HepG2 (cell line): ENCODE measurements around the gene PHKA2. TPM values are rescaled to one million over a fixed set of nuclear protein-coding genes. Genes with fewer than 3 reads are reported as not detected.

Experiments used
- ATAC-seq: fragments of 200-7000 bp; cut with Tn5 transposase; 3 replicates; pipeline ENCODE4 v1.9.1; 2020; ENCODE audit warnings: mild to moderate bottlenecking, moderate library complexity
- BruUV-seq: library from RNA; stranded (reverse); fragments of 400-500 nt; replicated peaks from 2 replicates; lab custom pipeline; 2021; lab: Mats Ljungman, UMichigan
- CTCF ChIA-PET: fragments of 300-600 bp; formaldehyde crosslinking; extraction: SDS; loops from one replicate; lab custom pipeline; 2021; ENCODE audit warnings: low total read pairs, inconsistent platforms, low intra/inter-chr PET ratio; lab: Yijun Ruan, JAX
- POLR2A ChIA-PET: fragments of 350-600 bp; sonication (Branson Sonifier 250); formaldehyde crosslinking; loops from one replicate; lab custom pipeline; 2020; ENCODE audit warnings: antibody characterized with exemption, inconsistent platforms; lab: Yijun Ruan, JAX
- DNase-seq: peaks from one replicate; pipeline ENCODE4 v3.0.0-alpha.2; 2015; ENCODE audit warnings: low spot score
- FAIRE-seq: peaks from 3 replicates; lab custom pipeline; 2011; peaks lifted over from hg19 to GRCh38; lab: Jason Lieb, UNC
- H2AFZ ChIP-seq: one replicate; pipeline ENCODE4 v1.6.1; 2011; ENCODE audit warnings: low read length, inconsistent platforms
- H3K27ac ChIP-seq: fragments of 300-600 bp; 3 replicates; pipeline ENCODE4 v1.8.0; 2011; ENCODE audit warnings: mixed run types, mild to moderate bottlenecking, mixed read lengths, low read length, inconsistent platforms; ENCODE audit not compliant: insufficient read depth; ENCODE audit errors: extremely low read length
- H3K27me3 ChIP-seq, 2 experiments: fragments of 200-600 bp in 1 of 2; 2 replicates in 1 of 2; 3 replicates in 1 of 2; pipeline versions ENCODE4 v1.6.0 to v1.8.0; 2011; ENCODE audit warnings: low read length in 2 of 2, mild to moderate bottlenecking in 2 of 2, moderate library complexity in 2 of 2, inconsistent platforms in 1 of 2; ENCODE audit not compliant: insufficient read depth in 2 of 2, control insufficient read depth in 1 of 2
- H3K36me3 ChIP-seq, 2 experiments: fragments of 200-600 bp in 1 of 2; replicated peaks in 1 of 2; 2 replicates in 1 of 2; 3 replicates in 1 of 2; pipeline versions ENCODE4 v1.5.1 to v1.8.0; 2011; ENCODE audit warnings: low read length in 2 of 2, inconsistent platforms in 1 of 2; ENCODE audit not compliant: insufficient read depth in 2 of 2, control insufficient read depth in 1 of 2
- H3K4me1 ChIP-seq: 2 replicates; pipeline ENCODE4 v1.5.1; 2012; ENCODE audit warnings: low read length, inconsistent platforms; ENCODE audit not compliant: insufficient read depth
- H3K4me2 ChIP-seq: 2 replicates; pipeline ENCODE4 v1.6.0; 2011; ENCODE audit warnings: low read depth, low read length, inconsistent platforms
- H3K4me3 ChIP-seq, 3 experiments: fragments of 200-600 bp in 1 of 3; sonication (generic), shearing (Covaris generic) in 1 of 3; replicated peaks in 1 of 3; 2 replicates each; pipeline ENCODE4 v1.5.1; 2011 to 2016; ENCODE audit warnings: low read length in 3 of 3, inconsistent platforms in 2 of 3, low read depth in 2 of 3, mild to moderate bottlenecking in 2 of 3, control low read depth in 1 of 3, mixed read lengths in 1 of 3; ENCODE audit not compliant: insufficient read depth in 1 of 3
- H3K79me2 ChIP-seq: one replicate; pipeline ENCODE4 v1.6.1; 2011; ENCODE audit warnings: low read length, inconsistent platforms; ENCODE audit not compliant: insufficient read depth
- H3K9ac ChIP-seq: 2 replicates; pipeline ENCODE4 v1.6.0; 2011; ENCODE audit warnings: mild to moderate bottlenecking, low read depth, low read length, inconsistent platforms; ENCODE audit not compliant: insufficient read depth
- H3K9me3 ChIP-seq: 2 replicates; pipeline ENCODE4 v1.5.1; 2012; ENCODE audit warnings: mild to moderate bottlenecking, low read length
- H4K20me1 ChIP-seq: 2 replicates; pipeline ENCODE4 v1.6.0; 2011; ENCODE audit warnings: inconsistent platforms, mild to moderate bottlenecking, low read length, moderate library complexity; ENCODE audit not compliant: insufficient read depth
- CAMTA2 ChIP-seq: sonication (generic); formaldehyde crosslinking; IDR thresholded peaks from 2 replicates; pipeline ENCODE4 v1.4.0; 2020; ENCODE audit warnings: mild to moderate bottlenecking, missing genetic modification reagents, borderline replicate concordance
- DMAP1 ChIP-seq: IDR thresholded peaks from 2 replicates; pipeline ENCODE4 v1.6.1; 2016
- NFIB ChIP-seq: sonication (generic); formaldehyde crosslinking; IDR thresholded peaks from 2 replicates; pipeline ENCODE4 v1.9.0; 2021; ENCODE audit warnings: missing genetic modification reagents, mild to moderate bottlenecking, borderline replicate concordance
- RBM39 ChIP-seq: fragments of 200-400 bp; formaldehyde crosslinking; IDR thresholded peaks from one replicate; pipeline ENCODE4 v1.6.1; 2018; ENCODE audit warnings: antibody characterized with exemption, mild to moderate bottlenecking, low read depth, low read length; ENCODE audit not compliant: poor library complexity, severe bottlenecking
- REXO4 ChIP-seq: sonication (generic); formaldehyde crosslinking; IDR thresholded peaks from 2 replicates; pipeline ENCODE4 v1.8.0; 2022; ENCODE audit warnings: missing genetic modification reagents, mild to moderate bottlenecking, borderline replicate concordance
- RFX1 ChIP-seq: fragments of 450-650 bp; IDR thresholded peaks from 2 replicates; pipeline ENCODE4 v1.6.1; 2017
- RFX3 ChIP-seq: IDR thresholded peaks from 2 replicates; pipeline ENCODE4 v1.6.1; 2016; ENCODE audit warnings: missing biosample characterization, missing genetic modification reagents
- RNF219 ChIP-seq: sonication (generic); formaldehyde crosslinking; IDR thresholded peaks from 2 replicates; pipeline ENCODE4 v1.5.0; 2020; ENCODE audit warnings: mild to moderate bottlenecking, missing genetic modification reagents
- THRA ChIP-seq: sonication (generic); formaldehyde crosslinking; IDR thresholded peaks from 2 replicates; pipeline ENCODE4 v1.4.0; 2020; ENCODE audit warnings: missing genetic modification reagents, borderline replicate concordance
- ZNF512 ChIP-seq: sonication (generic); formaldehyde crosslinking; IDR thresholded peaks from 2 replicates; pipeline ENCODE4 v1.4.0; 2020; ENCODE audit warnings: mild to moderate bottlenecking, missing genetic modification reagents
- ZNF703 ChIP-seq: sonication (generic); formaldehyde crosslinking; IDR thresholded peaks from 2 replicates; pipeline ENCODE4 v1.5.1; 2020; ENCODE audit warnings: missing genetic modification reagents, mild to moderate bottlenecking, moderate library complexity, borderline replicate concordance
- ZNF772 ChIP-seq: sonication (generic); formaldehyde crosslinking; IDR thresholded peaks from 2 replicates; pipeline ENCODE4 v1.5.0; 2020; ENCODE audit warnings: mild to moderate bottlenecking, missing genetic modification reagents
- ZSCAN20 ChIP-seq: sonication (generic); formaldehyde crosslinking; IDR thresholded peaks from 2 replicates; pipeline ENCODE4 v1.4.0; 2020; ENCODE audit warnings: missing genetic modification reagents, mild to moderate bottlenecking, borderline replicate concordance
- WGBS: methylation state at CpG from one replicate; pipeline ENCODE4 v1.1.6; 2017; ENCODE audit warnings: low lambda C conversion rate; 5-methylcytosine and 5-hydroxymethylcytosine counted together
- in situ Hi-C: cut with HindIII; loops from 2 replicates; pipeline ENCODE4 v1.10.0; 2017; ENCODE audit warnings: low pct_unique_long_range_greater_than_20kb; ENCODE audit not compliant: extremely low pct_ligation_motif_present
- intact Hi-C: fragments of 100-400 bp; cut with micrococcal nuclease; formaldehyde crosslinking; loops from one replicate; pipeline ENCODE4 v1.10.0; 2022; ENCODE audit not compliant: unreplicated experiment
- polyA plus RNA-seq, 8 experiments: library from polyadenylated mRNA; depleted of rRNA in 3 of 8; stranded (reverse) in 7 of 8; unstranded in 1 of 8; fragments of >200 nt; fragmentation: Illumina TruSeq in 4 of 8; extraction: Trizol in 4 of 8; gene quantifications; 2 replicates each; pipeline versions ENCODE4 v1.2.1 to v1.2.3, GENCODE V29; 2011 to 2016; ENCODE audit warnings: low read depth in 4 of 8, missing spikeins in 1 of 8, mixed read lengths in 1 of 8; ENCODE audit not compliant: insufficient read depth in 1 of 8
- total RNA-seq, 5 experiments: library from RNA; depleted of rRNA; stranded (reverse); fragments of >200 nt; fragmentation: Illumina TruSeq; extraction: Trizol; gene quantifications; 2 replicates each; pipeline ENCODE4 v1.2.3, GENCODE V29; 2016; ENCODE audit warnings: low read depth in 1 of 5
- TF ChIP-seq, protein P1 (sequence below): sonication (generic); formaldehyde crosslinking; conservative IDR thresholded peaks from 2 replicates; pipeline ENCODE4 v1.4.0; 2020; ENCODE audit warnings: missing genetic modification reagents
- TF ChIP-seq, protein P2 (sequence below): IDR thresholded peaks from 2 replicates; pipeline ENCODE4 v1.6.1; 2016; ENCODE audit warnings: low read depth

Gene PHKA2
- total and polyA plus RNA-seq, 2 of the 13 experiments (the other 11 are each of a cell fraction or from before 2014, with no cell fraction given) = 20.5 to 273 TPM

- H3K4me3 ChIP-seq = no peak overlapping the region
- H4K20me1 ChIP-seq = no peaks in the 10 kb centered on the region
- no peak for DNase-seq
- CTCF ChIA-PET = no interaction called here
- TF ChIP-seq DMAP1 (CRISPR knock-in tag) (no peak), ZSCAN20 (CRISPR knock-in tag) (no peak), RNF219 (no peak), RFX1 (no peak), RFX3 (CRISPR knock-in tag) (no peak), REXO4 (CRISPR knock-in tag) (no peak), ZNF772 (CRISPR knock-in tag) (no peak), THRA (CRISPR knock-in tag) (no peak), CAMTA2 (CRISPR knock-in tag) (no peak), ZNF512 (no peak), NFIB (no peak), RBM39 (no peak), ZNF703 (CRISPR knock-in tag) (no peak)
- TF ChIP-seq, protein P1, sequence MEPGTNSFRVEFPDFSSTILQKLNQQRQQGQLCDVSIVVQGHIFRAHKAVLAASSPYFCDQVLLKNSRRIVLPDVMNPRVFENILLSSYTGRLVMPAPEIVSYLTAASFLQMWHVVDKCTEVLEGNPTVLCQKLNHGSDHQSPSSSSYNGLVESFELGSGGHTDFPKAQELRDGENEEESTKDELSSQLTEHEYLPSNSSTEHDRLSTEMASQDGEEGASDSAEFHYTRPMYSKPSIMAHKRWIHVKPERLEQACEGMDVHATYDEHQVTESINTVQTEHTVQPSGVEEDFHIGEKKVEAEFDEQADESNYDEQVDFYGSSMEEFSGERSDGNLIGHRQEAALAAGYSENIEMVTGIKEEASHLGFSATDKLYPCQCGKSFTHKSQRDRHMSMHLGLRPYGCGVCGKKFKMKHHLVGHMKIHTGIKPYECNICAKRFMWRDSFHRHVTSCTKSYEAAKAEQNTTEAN (CRISPR knock-in tag) = no peak
- TF ChIP-seq, protein P2, sequence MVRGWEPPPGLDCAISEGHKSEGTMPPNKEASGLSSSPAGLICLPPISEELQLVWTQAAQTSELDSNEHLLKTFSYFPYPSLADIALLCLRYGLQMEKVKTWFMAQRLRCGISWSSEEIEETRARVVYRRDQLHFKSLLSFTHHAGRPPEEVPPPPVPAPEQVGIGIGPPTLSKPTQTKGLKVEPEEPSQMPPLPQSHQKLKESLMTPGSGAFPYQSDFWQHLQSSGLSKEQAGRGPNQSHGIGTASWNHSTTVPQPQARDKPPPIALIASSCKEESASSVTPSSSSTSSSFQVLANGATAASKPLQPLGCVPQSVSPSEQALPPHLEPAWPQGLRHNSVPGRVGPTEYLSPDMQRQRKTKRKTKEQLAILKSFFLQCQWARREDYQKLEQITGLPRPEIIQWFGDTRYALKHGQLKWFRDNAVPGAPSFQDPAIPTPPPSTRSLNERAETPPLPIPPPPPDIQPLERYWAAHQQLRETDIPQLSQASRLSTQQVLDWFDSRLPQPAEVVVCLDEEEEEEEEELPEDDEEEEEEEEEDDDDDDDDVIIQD = no peak
- H3K79me2 ChIP-seq = no peaks in the 10 kb centered on the region
- intact Hi-C loops (no loop called here), in situ Hi-C loops (loop anchor here (25.0 kb wide), 1 partner anchor 281 kb away; no protein-coding TSS in a partner anchor)
- peaks cover 4 to 21% of the 10 kb centered on the region in 2 experiments; a peak in 4 of 5 replicates for H3K36me3 ChIP-seq
- no peak for ATAC-seq
- no peaks in the 10 kb centered on the region for H3K27me3 ChIP-seq
- FAIRE-seq = no peak
- H3K4me1 ChIP-seq = no peaks in the 10 kb centered on the region
- H3K9me3 ChIP-seq = no peaks in the 10 kb centered on the region
- no peak overlapping the region for H2AFZ ChIP-seq
- no peak overlapping the region for H3K4me2 ChIP-seq
- no CpG with 5 or more reads among the region's 11 CpGs for WGBS
- POLR2A ChIA-PET = no interaction called here
- no TSS peak for BruUV-seq
- H3K27ac ChIP-seq = no peak overlapping the region
- H3K9ac ChIP-seq = no peak overlapping the region
These were observed 90.4 kb downstream of the PHKA2 start for GRCh38 chrX:18893536-18893935.
